ENCODE results near the gene TRIM3.

The TRIM3 gene

DNA sequence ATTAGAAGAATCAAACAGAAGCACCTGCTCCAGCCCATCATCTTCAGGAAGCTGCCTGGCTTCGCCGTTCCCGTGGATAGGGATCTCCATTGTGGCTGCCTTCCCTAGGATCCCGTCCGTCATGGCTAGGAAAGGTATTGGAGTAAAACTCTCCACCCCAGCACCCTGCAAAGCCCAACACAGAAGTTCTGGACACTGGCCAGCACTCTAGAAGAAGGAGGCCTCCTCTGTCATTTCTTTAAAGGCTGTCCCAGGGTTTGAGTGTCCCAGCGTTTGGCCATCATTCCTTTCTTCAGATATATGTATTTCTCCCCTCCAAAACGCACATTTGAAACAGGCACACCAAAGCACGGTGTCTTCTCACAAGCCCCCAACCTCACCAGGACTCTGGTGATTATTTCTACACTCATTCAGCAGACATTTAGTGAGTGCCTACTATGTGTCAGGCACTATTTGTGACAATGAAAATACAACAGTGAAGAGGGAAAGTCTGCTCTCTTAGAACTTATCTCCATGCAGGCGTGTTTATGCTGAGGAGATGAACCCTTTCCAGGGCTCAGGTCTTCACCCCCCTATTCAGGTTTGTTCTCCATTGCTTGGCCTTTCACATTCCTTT is 6.7 kb upstream of the TRIM3 start:
- no peak for DNase-seq

DNA sequence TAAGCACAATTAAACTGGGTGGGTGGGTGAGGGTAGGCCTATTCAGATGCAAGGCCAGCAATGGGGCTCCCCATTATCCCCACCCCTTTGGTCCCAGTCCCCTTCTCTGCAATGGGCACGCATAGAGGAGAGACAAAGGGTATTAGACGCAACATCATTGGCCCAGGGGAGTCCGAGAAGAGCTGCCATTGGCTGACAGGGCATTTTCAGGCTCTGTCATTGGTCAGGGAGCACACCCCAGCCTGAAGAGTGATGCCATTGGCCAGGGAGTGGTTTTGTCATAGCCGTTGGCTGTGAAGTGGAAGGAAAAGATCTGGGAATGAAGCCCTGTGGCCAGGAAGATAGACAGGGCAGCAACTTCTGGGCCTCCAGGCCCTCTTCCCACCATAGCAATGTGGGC is 2.8 kb upstream of the TRIM3 start:
- DNase-seq = no peak

DNA sequence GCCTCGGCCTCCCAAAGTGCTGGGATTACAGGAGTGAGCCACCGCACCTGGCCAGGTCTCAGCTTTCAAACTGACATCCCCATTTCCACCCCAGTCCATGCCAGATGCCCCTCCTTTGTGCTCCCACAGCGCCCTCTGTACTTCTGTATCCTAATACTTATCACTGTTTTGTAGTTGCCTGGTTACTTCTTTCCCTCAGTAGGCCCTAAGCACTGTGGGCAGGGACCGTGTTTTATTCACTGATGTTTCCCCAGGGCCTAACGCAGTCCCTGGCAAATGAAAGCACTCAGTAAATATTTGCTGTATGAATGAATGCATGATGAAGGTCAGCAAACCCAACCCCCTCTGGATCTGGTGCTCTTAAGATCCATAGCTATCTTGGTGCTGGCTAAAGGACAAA is 2.2 kb upstream of the TRIM3 start:
- no peak for DNase-seq

DNA sequence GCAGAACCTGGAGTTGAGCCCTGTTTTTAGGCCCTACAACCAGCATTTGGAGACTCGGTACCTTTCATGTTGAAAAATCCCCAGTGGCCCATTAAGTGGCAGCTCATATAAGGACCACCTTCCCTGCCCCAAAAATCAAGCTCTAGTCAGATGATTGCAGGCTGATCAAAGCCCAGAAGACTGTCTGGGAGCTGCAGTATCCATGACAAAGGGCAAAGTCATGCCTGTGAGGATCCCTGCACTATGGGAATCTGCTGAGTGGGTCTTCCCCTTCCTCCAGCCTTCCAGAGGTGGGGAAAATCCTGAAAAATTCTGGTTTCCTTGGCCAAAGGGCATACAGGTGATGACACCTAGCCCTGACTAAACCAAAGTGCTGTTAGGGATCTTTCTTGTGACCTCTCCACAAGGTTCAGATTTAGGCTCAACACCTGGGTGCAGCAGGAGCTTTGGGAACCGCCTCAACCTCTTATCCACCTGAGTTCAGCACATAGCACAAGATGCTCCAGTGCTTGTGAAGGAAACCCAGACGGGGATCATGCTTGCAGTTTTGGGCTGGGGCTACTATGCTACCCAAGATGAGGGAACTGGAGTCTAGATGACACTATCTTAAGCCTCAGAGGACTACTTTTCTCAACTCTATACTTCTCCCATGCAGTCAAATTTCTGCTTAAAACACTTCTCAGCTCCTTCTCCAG is 1.2 kb upstream of the TRIM3 start:
- no peak for DNase-seq

DNA sequence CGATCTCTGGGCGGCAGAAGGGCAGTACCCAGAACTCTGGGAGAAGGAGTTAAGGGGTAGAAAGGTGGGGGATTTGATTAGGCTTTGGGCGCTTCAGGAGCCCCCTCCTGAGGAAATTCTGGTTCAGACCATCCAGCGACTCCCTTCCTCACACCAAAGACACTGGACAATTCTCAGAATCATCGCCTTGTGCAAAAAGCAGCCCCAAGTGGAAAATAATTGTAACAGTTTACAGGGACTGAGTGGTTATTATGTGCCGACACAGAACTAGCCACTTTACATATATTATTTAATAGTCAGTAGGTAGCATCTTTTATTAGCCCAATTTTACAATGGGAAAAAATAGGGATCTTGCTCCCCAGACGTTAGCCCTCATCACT is 662 bp upstream of the TRIM3 start:
- peak; percentile 36 for DNase-seq

DNA sequence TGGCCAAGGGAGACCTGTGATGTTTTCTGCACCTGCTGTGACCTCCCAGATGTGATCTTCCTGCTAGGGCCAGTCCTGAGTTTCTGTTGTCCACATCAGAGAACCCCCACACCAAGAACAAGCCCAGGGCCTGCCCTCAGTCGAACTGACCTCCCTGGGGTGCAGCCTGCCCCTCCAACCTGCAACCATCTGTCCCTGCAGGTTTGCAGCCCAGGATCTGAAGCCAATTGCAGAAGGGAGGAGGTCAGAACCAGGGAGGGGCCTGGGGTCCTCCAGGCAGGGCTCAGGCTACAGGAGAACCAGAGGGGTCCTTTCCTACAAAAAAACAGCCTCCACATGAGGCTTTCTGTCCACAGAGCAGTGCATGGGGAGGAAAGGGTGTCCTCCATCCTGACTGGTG is 807 bp downstream of the TRIM3 start:
- no peak for DNase-seq

DNA sequence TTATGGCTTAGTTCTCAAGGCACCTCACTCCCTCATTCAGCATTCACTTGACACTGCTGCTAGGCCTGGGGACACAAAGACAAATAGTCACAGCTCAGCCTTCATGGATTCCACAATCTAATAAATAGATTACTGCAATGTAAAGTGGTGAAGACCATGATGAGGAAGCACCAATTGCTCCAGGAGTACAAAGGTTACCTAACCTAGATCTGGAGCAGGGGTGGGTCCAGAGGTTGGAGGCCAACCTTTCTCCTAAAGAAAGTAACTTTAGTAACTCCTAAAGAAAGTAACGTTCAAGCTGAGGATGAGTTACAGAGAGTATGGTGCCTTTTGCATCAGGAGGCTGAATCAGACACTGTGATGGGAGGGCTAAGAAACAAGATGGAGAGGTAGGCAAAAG is 4.1 kb downstream of the TRIM3 start:
- no peak for DNase-seq

DNA sequence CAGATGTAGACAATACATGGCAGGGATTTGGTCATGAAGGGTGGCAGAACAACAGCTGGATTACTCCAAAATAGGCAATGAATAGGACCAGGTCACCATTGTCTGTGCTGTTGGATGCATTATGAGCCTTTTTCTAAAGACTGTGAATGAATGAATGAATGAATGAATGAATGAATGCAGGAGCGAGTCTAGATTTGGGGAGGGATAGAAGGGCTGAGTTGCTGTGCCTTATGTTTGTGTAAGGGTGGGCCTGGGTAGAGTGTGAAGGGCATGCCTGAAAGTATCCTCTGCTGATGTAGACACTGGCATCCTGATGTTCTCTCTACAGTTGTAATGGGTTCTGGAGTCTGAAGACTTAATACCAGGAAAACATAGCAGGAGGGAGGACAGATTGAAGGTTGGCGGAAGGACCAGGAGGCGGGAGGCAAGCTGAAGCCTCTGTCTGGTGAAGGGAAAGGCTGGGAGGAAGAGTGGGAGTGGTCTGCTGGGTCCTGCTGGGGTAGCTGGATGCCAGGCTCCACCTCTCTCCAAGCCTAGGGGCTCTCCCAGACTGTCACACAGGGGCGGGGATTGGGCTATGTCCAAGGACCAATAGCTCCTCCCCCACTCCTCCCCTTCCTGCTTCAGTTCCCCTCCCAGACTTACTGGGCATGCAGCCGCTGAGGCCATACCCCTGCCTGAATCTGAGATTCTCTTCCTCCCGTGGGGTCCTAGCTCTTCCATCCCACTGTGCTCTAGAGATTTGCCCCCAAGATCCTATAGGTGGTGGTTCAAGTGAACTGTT is 4.8 kb downstream of the TRIM3 start:
- peak; percentile 93 for DNase-seq

DNA sequence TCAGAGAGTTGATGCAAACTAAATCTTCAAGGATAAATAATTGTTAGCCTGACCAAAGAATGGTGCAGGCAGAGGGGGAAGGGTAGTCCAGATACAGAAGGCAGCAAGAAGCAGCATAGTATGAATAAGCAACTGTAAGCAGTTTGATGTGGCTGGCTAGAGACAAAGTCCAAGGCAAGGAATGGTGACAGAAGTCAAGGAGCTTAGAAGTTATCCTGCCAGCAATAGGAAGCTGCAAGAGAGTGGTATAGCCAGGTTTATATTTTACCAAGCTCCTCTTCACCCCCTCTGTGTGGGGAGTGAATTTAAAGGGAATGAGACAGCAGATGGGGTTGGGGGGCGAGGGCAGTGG is 14.7 kb downstream of the TRIM3 start:
- no peak for DNase-seq

DNA sequence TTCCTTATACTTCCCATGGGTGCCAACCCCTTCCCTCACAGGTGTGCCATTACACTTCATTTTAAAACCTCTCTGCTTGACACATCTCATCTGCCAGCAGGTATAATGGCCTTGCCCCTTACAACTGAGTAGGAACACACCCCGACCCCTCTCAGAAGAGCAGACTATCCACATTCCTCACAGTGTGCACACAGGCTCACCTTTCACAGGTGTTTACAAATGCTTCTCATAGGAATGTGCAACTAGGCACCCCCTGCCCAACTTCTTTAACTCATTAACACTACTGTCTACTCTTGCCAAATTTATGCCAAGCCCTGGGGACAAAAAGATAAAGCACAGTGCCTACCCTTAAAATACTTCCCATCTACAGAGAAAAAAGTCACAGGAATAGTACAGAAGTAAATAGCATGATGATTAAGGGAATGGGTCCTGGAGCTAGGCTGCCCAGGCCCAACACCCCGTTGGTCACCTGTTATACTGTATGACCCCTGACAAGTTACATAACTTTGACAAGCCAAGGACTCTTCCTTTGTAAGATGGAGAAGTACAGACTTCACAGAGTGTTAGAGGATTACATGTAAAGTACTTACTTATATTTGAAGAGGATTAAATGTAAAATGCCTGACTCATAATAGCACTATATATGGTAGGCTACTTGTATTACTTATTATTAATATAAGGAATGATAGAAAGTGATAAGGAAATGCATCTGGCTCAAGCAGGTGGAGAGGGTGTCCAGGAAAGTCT is 15.2 kb downstream of the TRIM3 start:
- DNase-seq = no peak

DNA sequence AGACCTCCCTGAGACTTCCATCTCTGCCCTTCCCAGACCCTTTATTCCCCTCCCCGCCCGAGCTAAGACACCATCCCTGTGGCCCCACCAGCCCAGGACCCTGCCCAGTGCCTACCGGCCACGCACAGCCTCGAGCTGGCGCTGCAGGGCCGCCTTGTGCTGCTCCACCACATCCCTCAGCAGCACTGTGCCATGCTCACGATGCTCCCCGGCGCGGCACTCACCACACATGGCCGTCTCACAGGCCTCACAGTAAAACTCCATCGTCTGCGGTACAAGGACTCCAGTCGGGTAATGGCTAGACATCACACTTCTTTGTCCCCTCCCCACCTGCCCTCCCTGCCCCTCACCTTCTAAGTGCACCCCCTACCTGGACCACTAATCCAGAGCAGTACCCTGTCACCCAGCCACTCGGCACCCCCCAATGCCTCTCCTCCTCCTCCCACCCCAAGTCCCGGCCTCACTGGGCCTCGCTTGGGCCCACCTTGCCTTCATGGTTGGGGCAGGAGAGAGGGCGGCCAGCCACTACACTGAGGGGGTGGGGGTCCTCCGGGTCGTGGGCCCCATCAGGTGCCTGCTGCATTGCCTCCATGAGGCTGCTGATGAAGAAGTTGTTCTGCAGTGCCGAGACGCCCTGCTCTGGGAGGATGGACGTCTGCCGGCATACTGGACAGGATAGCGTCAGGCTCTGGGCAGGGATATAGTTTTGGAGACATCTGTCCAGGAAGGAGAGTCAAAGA is 16.0 kb downstream of the TRIM3 start:
- no peak for DNase-seq

DNA sequence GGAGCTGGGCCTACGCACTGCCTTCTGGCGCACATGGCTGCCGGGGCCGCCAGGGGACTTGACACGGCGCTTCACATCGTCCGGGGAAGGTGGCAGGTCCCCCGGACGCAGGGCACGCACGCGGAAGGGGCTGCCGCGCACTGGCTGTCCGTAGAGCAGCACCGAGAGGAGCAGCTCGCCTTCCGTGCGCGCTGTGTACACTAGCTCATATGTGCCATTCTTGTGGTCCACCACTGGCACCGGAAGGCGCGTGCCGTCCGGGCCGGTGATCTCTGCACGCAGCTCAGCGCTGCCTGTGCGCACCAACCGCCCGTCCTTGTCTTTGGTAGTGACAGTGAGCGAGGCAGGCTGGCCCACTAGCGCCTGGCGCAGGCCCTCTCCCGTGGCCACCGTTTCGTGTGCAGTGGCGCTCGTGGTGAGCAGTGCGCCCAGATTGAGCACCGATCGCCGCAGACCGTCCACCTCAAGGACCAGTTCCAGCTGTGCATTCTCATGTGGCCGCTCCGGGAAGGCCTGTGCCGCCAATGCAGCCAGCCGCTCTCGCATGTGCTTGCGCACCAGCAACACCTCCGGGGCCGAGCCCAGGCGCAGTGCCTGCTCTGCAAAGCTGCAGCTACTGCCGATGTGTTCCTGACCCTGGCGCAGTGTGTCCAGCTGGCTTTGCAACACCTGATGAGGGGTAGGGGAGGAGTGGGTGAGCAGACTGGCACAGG is 17.2 kb downstream of the TRIM3 start:
- no peak for DNase-seq

DNA sequence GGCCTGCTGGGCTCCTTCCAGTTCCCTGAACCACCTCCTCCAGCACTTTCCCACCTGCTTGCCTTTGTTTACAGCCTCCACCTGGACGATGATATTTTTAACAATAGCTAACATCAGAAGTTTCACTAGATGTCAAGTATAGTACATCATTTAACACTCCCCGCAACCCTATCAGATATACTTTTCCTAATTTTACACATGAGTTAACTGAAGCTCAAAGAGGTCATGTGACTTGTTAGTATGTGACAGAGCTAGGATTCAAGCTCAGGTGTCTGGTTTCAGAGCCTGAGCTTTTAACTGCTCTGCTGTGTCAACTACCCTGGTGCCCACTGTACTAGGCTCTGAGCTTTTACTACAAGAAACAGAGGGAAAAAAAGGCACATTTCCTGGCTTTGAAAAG is 18.7 kb downstream of the TRIM3 start:
- no peak for DNase-seq

DNA sequence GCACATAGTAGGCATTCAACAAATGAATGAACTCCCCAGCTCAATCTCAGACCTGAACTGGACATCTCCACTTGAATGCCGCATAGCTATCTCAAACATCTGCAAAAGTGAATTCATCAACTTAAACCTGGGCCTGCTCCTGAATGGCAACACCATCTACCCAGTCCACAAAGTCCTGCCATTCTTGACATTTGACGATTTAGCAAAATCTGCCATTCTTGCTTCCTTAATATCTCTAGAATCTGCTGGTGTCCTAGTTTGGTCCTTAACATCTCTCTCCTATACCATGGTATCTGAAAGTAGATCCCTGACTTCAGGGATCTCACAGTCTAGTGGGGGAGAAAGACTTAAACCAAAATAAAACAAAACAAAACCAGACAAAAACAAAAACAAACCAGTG is 20.6 kb downstream of the TRIM3 start:
- DNase-seq = no peak

DNA sequence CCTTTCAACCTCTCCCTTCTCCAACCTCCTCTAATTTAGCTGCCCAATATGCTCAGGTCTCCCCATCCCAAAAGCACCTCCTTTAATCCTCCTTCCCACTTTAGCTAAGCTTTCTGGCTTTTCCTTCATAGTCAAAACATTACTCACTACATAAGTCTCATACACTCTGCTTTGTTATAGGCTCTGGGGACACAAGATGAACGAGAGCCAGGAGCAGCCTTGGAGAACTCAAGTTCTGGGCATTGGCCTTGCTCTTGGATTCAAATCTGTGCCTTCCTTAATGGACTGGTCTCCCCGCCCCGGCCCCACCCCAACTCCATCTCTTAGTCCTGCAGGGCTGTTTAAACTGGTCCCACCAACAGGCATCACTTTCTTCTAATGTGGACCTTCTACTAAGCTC is 21.5 kb downstream of the TRIM3 start:
- no peak for DNase-seq

DNA sequence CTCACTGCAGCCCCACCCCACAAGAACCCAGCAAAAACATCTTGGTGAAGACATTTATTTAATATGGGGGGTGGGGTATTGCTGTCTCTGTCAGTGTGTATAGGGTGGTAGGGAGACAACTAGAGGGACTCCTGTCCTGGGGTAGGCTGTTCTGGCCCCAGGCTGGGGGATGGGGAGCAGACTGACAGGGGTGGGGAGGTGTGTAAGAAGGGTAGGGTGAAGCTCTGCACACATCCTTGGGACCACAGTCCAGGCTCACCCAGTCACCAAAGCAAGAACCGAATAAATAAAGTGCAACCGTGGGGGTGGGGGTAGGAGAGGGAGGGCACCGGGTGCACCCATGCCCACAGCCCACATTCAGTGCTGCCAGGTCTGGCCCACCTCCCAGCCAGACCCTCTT is 25.2 kb downstream of the TRIM3 start:
- no peak for DNase-seq

DNA sequence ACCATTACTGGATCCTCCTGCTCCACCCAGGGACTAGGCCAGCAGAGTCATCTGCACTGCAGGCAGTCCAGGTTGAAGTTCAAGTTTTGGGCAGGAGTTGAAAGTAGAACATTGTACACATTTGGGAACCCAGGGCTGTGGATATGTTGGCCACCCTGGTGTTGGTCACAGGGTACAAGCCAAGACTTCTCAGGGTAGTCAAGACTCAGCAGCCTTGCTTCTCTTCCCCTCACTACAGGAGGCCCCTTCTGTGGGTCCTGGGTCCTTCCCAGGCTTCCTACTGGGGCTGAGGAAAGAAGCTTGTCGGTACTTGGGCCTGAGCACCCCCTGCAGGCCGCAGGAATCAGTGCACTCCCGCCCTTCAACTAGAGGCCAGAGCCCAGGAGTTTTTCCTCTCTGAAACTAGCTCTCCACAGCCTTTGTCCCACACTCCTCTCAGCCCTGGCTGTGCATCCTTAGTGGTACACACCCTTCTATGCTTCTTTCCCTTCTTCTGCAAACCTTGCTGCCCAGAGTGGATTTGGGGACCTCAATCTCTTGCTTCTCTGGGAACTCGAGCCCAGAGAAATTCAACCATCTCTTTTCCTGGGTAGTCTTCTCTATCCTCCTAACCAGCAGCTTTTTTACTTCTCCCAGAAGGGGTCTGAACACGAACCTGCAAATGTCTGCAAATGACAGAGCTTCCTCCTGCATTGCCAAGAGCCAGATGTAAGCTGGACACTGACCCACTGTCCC is 30.3 kb downstream of the TRIM3 start:
- no peak for DNase-seq

DNA sequence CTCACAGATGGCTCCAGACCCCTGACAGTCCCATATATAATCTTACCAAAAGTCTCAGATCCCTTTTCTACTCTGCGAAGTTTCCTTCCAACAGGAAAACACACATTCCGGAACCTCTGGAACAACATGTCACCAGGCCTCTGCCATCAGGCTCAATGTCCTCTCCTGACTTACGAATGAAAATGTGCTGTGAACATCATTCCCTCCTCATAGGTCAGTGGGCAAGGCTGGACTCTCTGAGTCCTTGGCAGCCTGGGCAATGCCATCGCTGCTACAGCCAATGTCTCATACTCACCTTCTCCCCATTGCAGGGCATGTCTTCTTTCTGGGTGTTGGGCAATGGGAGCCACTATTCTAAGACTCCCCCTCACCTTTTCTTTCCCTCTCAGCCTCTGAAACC is 31.3 kb downstream of the TRIM3 start:
- DNase-seq = no peak

DNA sequence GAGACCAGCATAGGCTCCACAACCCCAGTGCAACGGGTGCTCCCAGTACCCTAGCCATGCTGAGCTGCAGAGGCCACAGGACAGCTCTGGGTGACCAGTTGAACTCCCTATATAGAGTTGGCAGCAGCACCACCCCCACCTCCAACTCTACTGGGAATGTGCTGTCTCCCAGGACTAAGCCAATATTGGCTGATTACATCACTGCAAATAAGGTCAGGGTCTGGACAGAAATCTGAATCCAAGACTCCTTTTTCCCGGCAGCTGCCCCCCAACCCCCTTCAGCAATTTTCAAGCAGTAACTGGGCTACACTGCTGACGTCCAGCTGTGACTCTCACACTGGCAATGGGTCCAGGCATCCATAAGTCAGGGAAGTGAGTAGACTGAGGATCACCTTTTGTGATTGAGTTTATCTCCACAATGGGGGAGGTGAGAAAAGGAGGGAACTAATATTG is 32.8 kb downstream of the TRIM3 start, which contains the start of gene HPX:
HPX (minus strand) TSS at position 82 of the 453 bp plus-strand sequence; CDS start at position 58, 24 bp downstream.
- no peak for DNase-seq

DNA sequence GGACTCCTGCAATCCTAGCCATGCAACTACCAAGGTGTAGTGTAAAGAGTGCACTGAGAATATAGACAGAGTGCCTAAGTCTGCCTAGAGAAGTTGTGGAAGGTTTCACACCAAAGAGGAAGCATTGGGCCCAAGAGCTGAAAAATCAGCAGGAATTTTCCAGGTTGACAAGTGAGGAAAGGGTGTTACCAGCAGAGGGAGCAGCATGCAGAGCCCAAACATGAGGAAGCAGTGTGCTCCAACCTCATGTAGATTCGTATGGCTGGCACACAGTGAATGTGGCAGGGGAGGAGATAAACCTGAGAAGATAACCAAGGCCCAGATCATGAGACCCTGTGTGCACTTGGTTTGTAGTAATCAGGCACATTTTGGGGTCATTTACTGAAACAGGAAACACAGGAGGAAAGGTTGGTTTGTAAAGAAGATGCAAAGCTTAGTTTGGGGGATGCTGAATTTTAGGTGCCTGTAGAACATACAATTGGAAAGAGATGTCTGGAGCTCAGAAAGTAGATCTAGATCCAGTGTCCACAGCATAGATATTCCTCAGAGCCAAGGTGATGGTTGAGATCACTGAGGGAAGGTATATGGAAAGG is 34.7 kb downstream of the TRIM3 start:
- no peak for DNase-seq

DNA sequence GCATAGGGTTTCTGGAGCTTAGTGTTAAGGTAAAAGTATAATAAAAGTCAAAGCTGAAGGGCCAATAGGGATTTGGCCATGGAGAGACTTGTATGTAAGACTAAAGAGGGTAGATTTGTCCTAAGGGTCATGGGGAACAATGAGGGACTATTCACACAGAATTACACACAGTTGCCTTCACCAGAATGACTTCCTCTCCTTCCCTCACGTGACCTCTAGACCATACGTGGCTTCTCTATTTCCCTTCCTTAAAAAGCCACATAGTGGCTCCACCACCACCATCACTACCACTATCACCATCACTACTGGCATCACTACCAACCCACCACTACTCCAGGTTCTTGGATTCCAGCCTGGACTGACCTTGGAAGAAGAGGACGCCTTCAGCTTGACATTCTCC is 35.7 kb downstream of the TRIM3 start:
- no peak for DNase-seq
